Effector memory CD8-positive, alpha-beta T cell (primary cell): Measurements from ENCODE around the gene MARK1.
"Not testable (repeated sequence)": the region's sequence is repeated elsewhere in the genome, so short reads cannot be mapped to it uniquely, and the experiment has no call there.

Experiments
- ATAC-seq: fragments of 150-1000 bp; cut with Tn5 transposase; replicated peaks from 2 replicates; pipeline ENCODE4 v1.10.0; 2021; ENCODE audit warnings: mild to moderate bottlenecking, moderate library complexity
- DNase-seq, 3 experiments: peaks; one replicate each; pipeline ENCODE4 v3.0.0; 2021
- H3K27ac Mint-ChIP-seq, 2 donors: one replicate each; pipeline ENCODE4 v1.8.0; 2022; ENCODE audit warnings: mild to moderate bottlenecking in 2 of 2, mixed read lengths in 2 of 2, moderate library complexity in 2 of 2
- H3K27me3 Mint-ChIP-seq, 2 donors: one replicate each; pipeline ENCODE4 v1.8.0; 2022; ENCODE audit warnings: mixed read lengths in 2 of 2
- H3K36me3 Mint-ChIP-seq: one replicate; pipeline ENCODE4 v1.8.0; 2022; ENCODE audit warnings: mild to moderate bottlenecking, moderate library complexity, mixed read lengths; ENCODE audit not compliant: insufficient read depth
- H3K4me1 Mint-ChIP-seq, 2 donors: one replicate each; pipeline ENCODE4 v1.8.0; 2022; ENCODE audit warnings: low read depth in 2 of 2, mixed read lengths in 2 of 2
- H3K4me3 Mint-ChIP-seq, 2 donors: one replicate each; pipeline ENCODE4 v1.8.0; 2022; ENCODE audit warnings: mild to moderate bottlenecking in 2 of 2, mixed read lengths in 2 of 2, moderate library complexity in 2 of 2
- H3K9me3 Mint-ChIP-seq, 2 donors: one replicate each; pipeline ENCODE4 v1.8.0; 2022; ENCODE audit warnings: mixed read lengths in 2 of 2

The MARK1 gene

DNA sequence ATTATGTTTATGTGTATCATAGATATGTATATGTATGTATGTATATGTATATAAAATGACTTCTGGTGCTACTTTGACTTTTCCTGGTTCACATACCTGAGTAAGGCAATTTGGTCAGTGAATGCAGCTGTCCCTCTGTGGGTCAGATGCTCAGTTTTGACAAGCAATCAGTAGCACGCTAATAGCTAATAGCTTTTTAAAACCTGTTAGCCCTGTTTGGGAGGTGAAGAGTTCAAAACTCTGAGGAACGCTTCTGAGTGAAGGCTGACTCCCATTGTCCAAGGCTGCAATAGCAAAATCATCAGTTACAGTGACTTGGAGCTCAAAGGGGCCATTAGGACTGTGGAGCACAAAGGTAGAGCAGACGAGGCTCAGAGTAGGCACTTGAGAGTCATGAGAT, 67.2 kb downstream of the MARK1 start:
- H3K4me1 Mint-ChIP-seq: no peaks in the 10 kb centered on the region
- ATAC-seq (no peak), DNase-seq (no peak)
- peaks cover 0 to 2% of the 10 kb centered on the region in 2 donors for H3K9me3 Mint-ChIP-seq
- H3K27ac Mint-ChIP-seq: no peak overlapping the region
- H3K27me3 Mint-ChIP-seq: no peaks in the 10 kb centered on the region
- no peak overlapping the region for H3K4me3 Mint-ChIP-seq
- no peaks in the 10 kb centered on the region for H3K36me3 Mint-ChIP-seq

- ATAC-seq (no peak), DNase-seq (no peak)
- H3K27ac Mint-ChIP-seq: no peak overlapping the region
- H3K36me3 Mint-ChIP-seq: no peaks in the 10 kb centered on the region
- H3K27me3 Mint-ChIP-seq: no peaks in the 10 kb centered on the region
- H3K4me3 Mint-ChIP-seq: no peak overlapping the region
- no peaks in the 10 kb centered on the region for H3K4me1 Mint-ChIP-seq
- peaks cover 0 to 4% of the 10 kb centered on the region in 2 donors for H3K9me3 Mint-ChIP-seq
These were observed 77.0 kb downstream of the MARK1 start for GRCh38 chr1:220604926-220605325.

DNA sequence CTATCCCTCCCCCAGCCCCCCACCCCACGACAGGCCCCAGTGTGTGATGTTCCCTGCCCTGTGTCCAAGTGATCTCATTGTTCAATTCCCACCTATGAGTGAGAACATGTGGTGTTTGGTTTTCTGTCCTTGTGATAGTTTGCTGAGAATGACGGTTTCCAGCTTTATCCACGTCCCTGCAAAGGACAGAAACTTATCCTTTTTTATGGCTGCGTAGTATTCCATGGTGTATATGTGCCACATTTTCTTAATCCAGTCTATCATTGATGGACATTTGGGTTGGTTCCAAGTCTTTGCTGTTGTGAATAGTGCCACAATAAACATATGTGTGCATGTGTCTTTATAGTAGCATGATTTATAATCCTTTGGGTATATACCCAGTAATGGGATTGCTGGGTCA, 77.7 kb downstream of the MARK1 start:
- ATAC-seq, H3K9me3 Mint-ChIP-seq, H3K36me3 Mint-ChIP-seq, H3K4me1 Mint-ChIP-seq, H3K27ac Mint-ChIP-seq, DNase-seq, H3K4me3 Mint-ChIP-seq, H3K27me3 Mint-ChIP-seq: not testable (repeated sequence)

GRCh38 chr1:220611100-220611499, 83.2 kb downstream of the MARK1 start:
- DNase-seq, ATAC-seq, H3K27ac Mint-ChIP-seq, H3K4me3 Mint-ChIP-seq, H3K9me3 Mint-ChIP-seq, H3K36me3 Mint-ChIP-seq, H3K27me3 Mint-ChIP-seq, H3K4me1 Mint-ChIP-seq: not testable (repeated sequence)

- ATAC-seq: no peak
- H3K4me3 Mint-ChIP-seq: no peak overlapping the region
- no peaks in the 10 kb centered on the region for H3K27me3 Mint-ChIP-seq
- no peaks in the 10 kb centered on the region for H3K9me3 Mint-ChIP-seq
- no peak for DNase-seq
- H3K36me3 Mint-ChIP-seq: no peaks in the 10 kb centered on the region
- H3K27ac Mint-ChIP-seq: no peak overlapping the region
- H3K4me1 Mint-ChIP-seq: no peaks in the 10 kb centered on the region
These were observed 88.9 kb downstream of the MARK1 start for GRCh38 chr1:220616836-220617235.

DNA sequence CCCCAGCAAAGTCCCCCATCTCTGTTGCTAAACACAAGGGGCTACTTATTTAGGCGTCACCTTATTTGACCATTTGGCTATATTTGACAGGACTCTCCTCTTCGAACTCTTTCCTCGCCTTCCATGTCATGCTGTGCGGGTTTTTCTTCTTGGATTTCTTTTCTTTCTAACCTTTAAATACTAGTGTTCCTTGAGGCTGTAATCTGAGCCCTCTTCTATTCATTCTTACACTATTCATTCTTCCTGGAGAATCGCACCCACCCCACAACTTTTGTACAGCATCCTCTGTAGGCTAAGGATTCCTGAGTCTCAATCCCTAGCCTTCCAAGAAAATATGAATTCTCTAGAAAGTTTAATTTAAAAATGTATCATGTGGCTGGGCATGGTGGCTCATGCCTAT, 100.5 kb downstream of the MARK1 start:
- Mint-ChIP-seq H3K27ac (no peak overlapping the region), H3K27me3 (peaks cover 0 to 7% of the 10 kb centered on the region in 2 donors), H3K4me3 (no peak overlapping the region), H3K4me1 (no peaks in the 10 kb centered on the region), H3K36me3 (no peaks in the 10 kb centered on the region), H3K9me3 (peaks cover 0 to 3% of the 10 kb centered on the region in 2 donors)
- no peak for ATAC-seq
- no peak for DNase-seq

GRCh38 chr1:220631238-220631815, 103.4 kb downstream of the MARK1 start:
- peaks cover 0 to 3% of the 10 kb centered on the region in 2 donors for H3K9me3 Mint-ChIP-seq
- DNase-seq (no peak), ATAC-seq (no peak)
- H3K27me3 Mint-ChIP-seq: no peaks in the 10 kb centered on the region
- H3K4me1 Mint-ChIP-seq: no peaks in the 10 kb centered on the region
- H3K4me3 Mint-ChIP-seq: no peak overlapping the region
- H3K36me3 Mint-ChIP-seq: no peaks in the 10 kb centered on the region
- no peak overlapping the region for H3K27ac Mint-ChIP-seq

GRCh38 chr1:220637759-220638158, 109.8 kb downstream of the MARK1 start:
- no peaks in the 10 kb centered on the region for H3K9me3 Mint-ChIP-seq
- no peak for ATAC-seq
- H3K4me3 Mint-ChIP-seq: no peak overlapping the region
- no peak overlapping the region for H3K27ac Mint-ChIP-seq
- no peak for DNase-seq
- peaks cover 0 to 5% of the 10 kb centered on the region in 2 donors for H3K27me3 Mint-ChIP-seq
- no peaks in the 10 kb centered on the region for H3K36me3 Mint-ChIP-seq
- H3K4me1 Mint-ChIP-seq: no peaks in the 10 kb centered on the region

GRCh38 chr1:220642285-220642684, 114.3 kb downstream of the MARK1 start:
- no peaks in the 10 kb centered on the region for H3K36me3 Mint-ChIP-seq
- no peaks in the 10 kb centered on the region for H3K4me1 Mint-ChIP-seq

GRCh38 chr1:220652995-220653394, 125.1 kb downstream of the MARK1 start:
- H3K27ac Mint-ChIP-seq: no peak overlapping the region
- ATAC-seq (no peak), DNase-seq (no peak)
- no peaks in the 10 kb centered on the region for H3K36me3 Mint-ChIP-seq
- peaks cover 7 to 10% of the 10 kb centered on the region in 2 donors for H3K27me3 Mint-ChIP-seq
- H3K4me3 Mint-ChIP-seq: no peak overlapping the region
- no peaks in the 10 kb centered on the region for H3K9me3 Mint-ChIP-seq
- H3K4me1 Mint-ChIP-seq: no peaks in the 10 kb centered on the region

More at GRCh38 chr1:220642285-220642684, 114.3 kb downstream of the MARK1 start:
- DNase-seq: no peak
- H3K27ac Mint-ChIP-seq: no peak overlapping the region
- ATAC-seq: no peak
- H3K4me3 Mint-ChIP-seq: no peak overlapping the region
- H3K27me3 Mint-ChIP-seq: peaks cover 0 to 15% of the 10 kb centered on the region in 2 donors
- no peaks in the 10 kb centered on the region for H3K9me3 Mint-ChIP-seq

DNA sequence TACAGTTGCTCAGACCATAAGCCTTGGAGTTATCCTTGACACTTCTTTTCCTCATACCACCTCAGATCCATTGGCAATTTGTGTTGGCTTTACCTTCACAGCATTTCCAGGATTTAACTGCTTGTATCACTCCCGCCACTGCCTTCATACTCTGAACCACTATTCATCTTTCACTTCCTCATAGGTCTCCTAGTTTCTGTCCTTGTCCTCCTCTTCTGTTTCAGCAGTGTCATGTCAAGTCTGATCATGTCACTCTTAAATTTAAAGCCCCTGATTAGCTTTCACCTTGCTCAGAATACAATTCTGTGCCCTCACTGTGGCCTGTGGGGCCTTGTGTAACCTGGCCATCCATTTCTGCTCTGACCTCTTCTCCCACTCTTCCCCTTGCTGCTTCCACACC, 127.6 kb downstream of the MARK1 start:
- H3K36me3 Mint-ChIP-seq: no peaks in the 10 kb centered on the region
- no peaks in the 10 kb centered on the region for H3K9me3 Mint-ChIP-seq
- H3K4me1 Mint-ChIP-seq: no peaks in the 10 kb centered on the region
- ATAC-seq (no peak), DNase-seq (no peak)
- no peak overlapping the region for H3K27ac Mint-ChIP-seq
- H3K27me3 Mint-ChIP-seq: peaks cover 8 to 10% of the 10 kb centered on the region in 2 donors
- H3K4me3 Mint-ChIP-seq: no peak overlapping the region

GRCh38 chr1:220655961-220656740, 128.2 kb downstream of the MARK1 start:
- Mint-ChIP-seq H3K27me3 (peaks cover 10 to 14% of the 10 kb centered on the region in 2 donors), H3K27ac (no peak overlapping the region), H3K4me1 (no peaks in the 10 kb centered on the region), H3K4me3 (no peak overlapping the region), H3K36me3 (no peaks in the 10 kb centered on the region), H3K9me3 (no peaks in the 10 kb centered on the region)
- DNase-seq (no peak), ATAC-seq (no peak)

DNA sequence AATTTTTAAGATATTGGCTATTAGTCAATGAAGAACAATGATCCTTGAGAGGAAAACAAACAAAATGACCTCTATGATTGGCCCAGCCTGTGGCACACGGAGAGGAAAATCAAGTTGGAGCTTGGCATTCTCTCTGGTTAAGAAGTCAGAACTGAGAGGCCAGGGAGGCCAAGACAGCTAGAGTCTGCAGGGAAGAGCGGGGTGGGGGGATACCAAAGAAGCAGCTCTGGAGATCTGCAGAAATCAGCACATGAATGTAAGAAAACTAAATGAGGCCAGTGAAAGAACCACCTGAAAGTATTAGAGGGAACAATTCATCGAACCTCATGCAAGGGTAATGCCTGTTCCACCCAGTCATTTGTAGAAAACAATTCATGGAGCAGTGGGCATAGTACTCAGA, 138.4 kb downstream of the MARK1 start:
- Mint-ChIP-seq H3K36me3 (no peaks in the 10 kb centered on the region), H3K27me3 (peaks cover 19 to 21% of the 10 kb centered on the region in 2 donors), H3K4me3 (no peak overlapping the region), H3K27ac (no peak overlapping the region), H3K4me1 (no peaks in the 10 kb centered on the region), H3K9me3 (peaks cover 0 to 1% of the 10 kb centered on the region in 2 donors)
- ATAC-seq (no peak), DNase-seq (no peak)

- no peak for ATAC-seq
- H3K36me3 Mint-ChIP-seq: no peaks in the 10 kb centered on the region
- H3K4me3 Mint-ChIP-seq: no peak overlapping the region
- peaks cover 16% of the 10 kb centered on the region in 2 donors for H3K27me3 Mint-ChIP-seq
- no peak overlapping the region for H3K27ac Mint-ChIP-seq
- no peaks in the 10 kb centered on the region for H3K4me1 Mint-ChIP-seq
- peaks cover 0 to 1% of the 10 kb centered on the region in 2 donors for H3K9me3 Mint-ChIP-seq
- no peak for DNase-seq
These were observed 141.1 kb downstream of the MARK1 start for GRCh38 chr1:220669005-220669404.
